Stimulated activated CD8-positive, alpha-beta memory T cell treated with anti-CD3 and anti-CD28 coated beads, Interleukin-2, amount 100 ng/mL, for 48 hours (primary cell): ENCODE results near the gene TRAPPC3L.

ENCODE experiments used
- DNase-seq, 2 donors: peaks; one replicate each; pipeline ENCODE4 v3.0.0-alpha.2; 2020; ENCODE audit warnings: low read depth in 2 of 2

TRAPPC3L gene

GRCh38 chr6:116545651-116546050 lies at the start of gene TRAPPC3L:
TSS of gene TRAPPC3L (minus strand) at chr6:116545684. CDS start at chr6:116545514, 170 bp downstream.
- DNase-seq = no peak

DNA sequence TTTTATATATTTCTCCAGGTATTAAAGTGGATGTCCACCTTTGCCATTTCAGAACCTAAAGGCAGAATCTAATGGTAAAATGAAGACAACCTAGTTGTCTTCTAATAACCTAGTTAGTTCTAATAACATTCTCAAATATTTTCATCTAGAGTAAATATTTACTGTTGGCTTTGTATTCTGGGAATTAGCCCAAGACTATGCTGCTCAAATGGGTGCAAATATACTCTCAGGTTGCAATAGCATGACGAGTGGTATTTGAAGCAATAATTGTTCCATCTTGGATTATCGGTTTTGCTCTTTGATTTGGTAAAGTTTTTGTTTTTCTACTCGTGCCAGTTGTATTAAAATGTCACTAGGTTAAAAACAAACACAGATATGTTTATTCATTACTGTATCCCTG lies 49.8 kb upstream of the TRAPPC3L start:
- DNase-seq = no peak

GRCh38 chr6:116586738-116587137 lies 41.3 kb upstream of the TRAPPC3L start:
- DNase-seq = no peak

DNA sequence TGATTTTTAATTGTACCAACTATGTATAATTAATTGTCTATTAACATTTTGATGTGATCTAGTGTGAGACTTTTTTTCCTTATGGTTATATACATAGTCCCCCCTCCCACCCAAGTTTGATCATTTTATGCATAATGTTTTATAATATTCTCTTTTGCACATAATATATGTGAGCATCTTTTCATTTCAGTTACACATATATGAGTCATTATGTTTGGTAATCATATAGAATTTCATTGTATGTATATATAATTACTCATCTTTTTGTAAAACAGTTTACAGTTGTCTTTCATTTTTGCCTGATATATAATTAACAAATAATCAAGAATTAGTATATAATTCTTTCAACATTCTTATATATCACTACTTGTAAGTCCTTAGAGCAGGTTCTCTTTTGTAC lies 40.8 kb upstream of the TRAPPC3L start:
- no peak for DNase-seq

DNA sequence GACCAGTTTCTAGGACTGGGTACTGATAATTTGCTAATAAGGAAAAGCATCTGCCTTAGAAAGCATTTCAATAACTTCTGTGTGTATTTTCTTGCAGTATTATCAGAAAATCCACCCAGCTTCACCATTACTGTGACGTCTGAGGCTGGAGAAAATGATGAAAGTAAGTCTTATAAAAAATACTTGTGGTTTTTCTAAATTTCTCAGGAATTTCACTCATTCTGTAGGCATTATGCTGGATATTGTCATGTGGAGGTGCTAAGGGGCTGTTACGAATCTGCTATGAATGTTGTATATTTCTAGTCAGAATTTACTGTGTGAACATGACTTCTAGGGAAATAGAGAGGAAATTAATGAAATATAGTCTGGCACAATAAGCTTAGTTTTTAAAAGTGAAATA lies 34.7 kb upstream of the TRAPPC3L start:
- DNase-seq = no peak

DNA sequence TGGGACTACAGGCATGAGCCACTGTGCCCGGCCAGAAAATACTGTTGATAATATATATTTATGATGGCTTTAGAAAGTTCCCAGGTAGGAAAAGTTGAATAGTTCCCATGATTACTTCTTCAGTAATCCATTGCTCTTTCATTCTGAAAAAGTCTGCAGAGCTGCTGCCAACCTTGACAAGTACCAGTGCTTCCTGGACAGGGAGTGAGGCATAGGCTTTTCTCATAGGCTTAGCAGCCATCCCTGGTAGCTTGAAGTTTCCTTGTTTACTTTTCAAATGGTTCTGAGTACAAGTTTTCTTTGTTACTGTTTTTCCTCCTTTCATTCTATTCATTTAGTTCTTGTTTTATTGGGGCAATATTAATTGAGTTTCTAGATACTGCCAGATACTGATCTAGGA lies 33.7 kb upstream of the TRAPPC3L start:
- DNase-seq = no peak

GRCh38 chr6:116578335-116578734 lies 32.9 kb upstream of the TRAPPC3L start:
- DNase-seq = no peak

DNA sequence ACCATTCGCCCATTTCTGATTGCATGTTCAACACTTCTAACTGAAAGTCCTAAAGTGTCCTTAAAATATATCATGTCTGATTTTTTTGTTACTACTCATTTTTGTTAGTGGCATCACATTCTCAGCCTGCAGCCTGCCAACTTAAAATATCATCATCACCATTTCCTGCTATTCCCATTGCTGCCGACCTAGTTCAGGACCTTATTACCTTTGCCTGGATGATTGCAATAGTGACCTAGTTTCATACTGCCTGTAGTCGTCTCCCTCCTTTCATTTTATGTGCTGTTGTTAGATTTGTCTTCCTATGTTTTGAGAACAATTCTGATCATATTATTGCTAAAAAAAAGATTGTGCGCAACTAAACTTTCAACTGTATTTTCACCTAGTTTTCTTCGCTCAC lies 32.0 kb upstream of the TRAPPC3L start:
- DNase-seq = no peak

DNA sequence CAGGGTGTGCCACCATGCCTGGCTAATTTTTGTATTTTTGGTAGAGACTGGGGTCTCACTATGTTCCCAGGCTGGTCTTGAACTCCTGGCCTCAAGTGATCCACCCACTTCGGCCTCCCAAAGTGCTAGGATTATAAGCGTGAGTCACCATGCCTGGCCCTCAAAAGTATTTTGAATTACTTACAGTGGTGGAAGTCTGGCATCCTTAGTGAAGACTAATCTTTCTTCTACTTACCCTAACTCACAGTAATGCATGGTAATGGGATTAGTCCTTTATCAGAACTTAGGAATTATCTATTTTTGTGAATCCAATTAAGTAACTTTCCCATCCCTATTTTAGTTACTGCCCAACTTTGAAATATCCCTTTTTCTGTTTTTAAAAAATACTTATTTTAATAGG lies 29.7 kb upstream of the TRAPPC3L start:
- DNase-seq = no peak

DNA sequence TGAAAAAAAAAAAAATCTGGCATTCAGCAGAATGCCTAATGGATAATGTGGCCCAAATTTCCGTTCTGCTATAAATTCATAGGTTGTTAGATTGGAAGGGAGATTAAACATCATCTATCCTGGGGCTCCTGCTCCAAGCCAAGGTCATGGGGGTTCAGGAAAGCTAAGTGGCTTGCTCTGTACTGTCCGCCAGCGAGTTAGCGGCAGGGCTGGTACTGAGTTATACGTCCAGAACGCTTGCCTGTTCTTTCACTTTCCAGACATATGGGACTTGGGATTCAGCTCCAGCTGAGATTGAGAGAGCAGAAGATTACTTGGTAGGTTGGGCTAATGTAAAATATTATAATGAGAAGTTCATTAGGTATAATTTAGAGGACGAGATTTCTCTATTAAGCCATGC lies 26.7 kb upstream of the TRAPPC3L start:
- no peak for DNase-seq

GRCh38 chr6:116571683-116572000 lies 26.2 kb upstream of the TRAPPC3L start:
- no peak for DNase-seq

DNA sequence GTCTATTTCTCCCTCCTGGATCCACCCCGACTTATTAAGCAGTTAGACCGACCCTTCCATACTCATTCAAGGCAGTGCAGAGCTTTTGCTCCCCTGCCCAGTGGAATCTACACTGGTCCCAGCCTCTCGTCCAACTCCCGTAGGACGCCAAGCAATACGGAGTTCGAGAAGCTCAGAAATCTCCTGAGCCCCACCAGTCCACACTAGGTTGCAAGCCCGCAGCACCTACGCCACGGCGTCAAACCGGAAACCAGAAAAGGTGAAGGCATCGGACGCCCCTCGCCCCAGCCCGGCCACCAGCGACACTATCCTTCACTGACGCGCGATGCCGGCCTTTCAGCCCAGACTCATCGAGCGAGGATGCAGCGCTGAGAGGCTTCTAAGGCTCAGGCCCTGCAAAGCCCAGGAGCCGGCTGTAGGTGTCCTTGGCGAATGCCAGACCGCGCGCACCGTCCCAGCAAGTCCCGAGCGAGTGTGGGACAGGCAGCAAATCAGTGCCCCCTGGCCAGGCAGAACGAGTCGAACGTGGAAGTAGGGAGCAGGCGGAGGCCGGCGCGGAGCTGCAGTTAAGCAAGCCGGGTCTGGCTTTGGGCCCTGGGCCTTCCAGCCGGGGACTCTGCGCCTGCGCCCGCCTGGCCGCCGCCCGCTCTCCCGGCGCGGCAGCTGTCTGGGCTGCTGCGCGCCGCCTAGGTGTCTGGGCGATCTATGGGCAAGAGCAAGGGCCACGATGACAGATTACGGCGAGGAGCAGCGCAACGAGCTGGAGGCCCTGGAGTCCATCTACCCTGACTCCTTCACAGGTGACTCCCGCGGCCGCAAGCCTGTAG lies 25.6 kb upstream of the TRAPPC3L start, which contains the start of gene RWDD1:
TSS of gene RWDD1 (plus strand) at position 649 of the 827 bp plus-strand sequence. CDS start at position 728, 79 bp downstream.
- peak; percentile 94 to 95 for DNase-seq

- no peak for DNase-seq
Measured at GRCh38 chr6:116568821-116569755, 23.6 kb upstream of the TRAPPC3L start.

- no peak for DNase-seq
Measured at GRCh38 chr6:116568111-116568510, 22.6 kb upstream of the TRAPPC3L start.

DNA sequence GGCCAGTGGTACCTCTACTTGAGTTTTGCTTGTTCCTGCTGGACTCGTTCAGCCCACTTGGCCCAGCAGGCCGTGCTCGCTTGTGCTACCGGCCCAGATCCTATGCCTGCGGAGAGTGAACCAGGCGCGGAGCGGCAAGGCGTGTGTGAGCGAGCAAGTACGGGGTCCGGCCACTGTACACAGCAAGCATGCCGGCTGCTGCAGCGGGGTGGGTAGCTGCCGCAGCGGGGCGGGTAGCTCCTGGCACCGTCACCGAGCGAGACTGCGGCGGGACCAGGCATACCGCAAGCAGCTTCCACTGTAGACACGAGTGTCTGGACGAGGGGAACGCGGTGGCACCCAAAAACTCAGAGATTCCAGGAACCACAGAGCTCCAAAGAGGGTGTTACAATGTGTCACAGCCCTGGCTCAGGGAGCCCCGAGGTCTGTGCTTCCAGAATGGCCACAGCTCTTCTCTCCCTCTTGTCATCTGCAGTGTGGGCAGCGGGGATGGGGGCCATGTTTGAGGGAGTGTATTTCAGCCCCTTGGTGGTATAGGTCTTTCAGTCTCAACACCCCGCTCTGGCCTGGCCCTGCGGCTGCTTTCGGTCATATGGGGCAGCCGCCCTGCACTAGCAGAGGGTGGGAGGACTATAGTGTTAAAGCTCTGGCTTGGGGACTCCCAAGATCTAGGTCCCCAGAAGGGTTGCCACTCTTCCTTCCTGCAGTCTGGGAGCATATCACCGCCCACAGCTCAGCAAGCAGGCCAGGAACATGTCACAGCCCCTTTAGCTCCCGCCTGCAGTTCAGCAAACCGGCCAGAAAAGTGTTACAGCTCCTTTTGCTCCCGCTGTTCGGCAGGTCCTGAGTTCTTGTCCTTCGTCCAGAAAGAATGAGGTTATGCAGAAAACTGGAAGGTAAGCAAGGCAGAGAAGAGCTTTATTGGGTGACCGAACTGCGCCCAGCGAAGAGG lies 19.7 kb upstream of the TRAPPC3L start:
- DNase-seq = peak in 1 of 2 donors; percentile 2

DNA sequence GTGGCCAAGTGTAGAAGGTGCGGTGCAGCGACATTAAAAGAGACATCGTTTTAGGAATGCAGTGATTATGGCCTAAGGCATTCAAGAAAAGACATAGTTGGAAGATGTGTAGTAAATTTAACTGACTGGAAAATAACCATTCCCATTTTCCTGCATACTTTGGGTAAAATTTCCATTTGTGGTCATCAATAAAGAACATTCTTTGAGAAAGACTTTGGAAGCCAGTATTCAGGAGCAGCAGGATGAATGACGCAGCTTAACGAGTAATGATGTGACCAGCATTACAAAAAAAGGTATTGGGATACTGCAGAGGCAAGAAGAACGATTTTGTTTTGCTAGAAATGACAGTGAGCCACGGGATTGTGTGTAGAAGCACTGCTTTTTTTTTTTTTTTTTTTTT lies 18.8 kb upstream of the TRAPPC3L start:
- DNase-seq = no peak

GRCh38 chr6:116563830-116564229 lies 18.3 kb upstream of the TRAPPC3L start:
- no peak for DNase-seq

DNA sequence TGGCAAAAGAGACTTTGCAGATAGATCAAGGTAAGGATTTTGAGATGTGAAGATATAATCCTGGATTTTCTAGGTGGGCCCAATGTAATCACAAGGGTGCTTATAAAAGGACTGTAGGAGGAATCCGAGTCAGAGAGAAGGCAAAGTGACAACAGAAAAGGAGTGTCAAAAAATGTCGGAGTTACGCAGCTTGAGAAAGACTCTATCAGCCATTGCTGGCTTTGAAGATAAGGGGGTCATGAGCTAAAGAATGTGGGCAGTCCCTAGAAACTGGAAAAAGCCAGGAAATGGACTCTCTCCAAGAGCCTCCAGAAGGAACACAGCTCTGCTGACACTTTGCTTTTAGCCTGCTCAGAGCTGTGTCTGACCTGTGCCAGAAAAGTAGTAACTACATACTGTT lies 17.1 kb upstream of the TRAPPC3L start:
- no peak for DNase-seq

DNA sequence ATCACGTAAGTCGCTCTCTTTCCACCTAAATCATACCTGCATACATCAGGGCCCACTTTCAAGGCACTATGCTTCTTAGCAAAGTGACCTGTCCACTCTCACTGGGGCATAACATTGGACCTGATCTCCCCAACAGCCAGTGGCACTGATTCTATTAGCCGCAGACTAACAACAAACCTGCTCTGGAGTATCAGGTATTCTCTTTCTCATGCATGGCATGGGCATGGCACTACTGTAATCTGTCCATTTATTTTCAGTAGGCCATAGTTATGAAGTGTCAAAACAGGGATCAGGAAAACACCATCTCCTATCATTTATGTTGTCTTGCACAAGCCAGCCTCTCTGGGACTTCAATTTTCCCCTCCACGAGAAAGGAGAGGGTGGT lies 16.5 kb upstream of the TRAPPC3L start:
- DNase-seq = no peak

DNA sequence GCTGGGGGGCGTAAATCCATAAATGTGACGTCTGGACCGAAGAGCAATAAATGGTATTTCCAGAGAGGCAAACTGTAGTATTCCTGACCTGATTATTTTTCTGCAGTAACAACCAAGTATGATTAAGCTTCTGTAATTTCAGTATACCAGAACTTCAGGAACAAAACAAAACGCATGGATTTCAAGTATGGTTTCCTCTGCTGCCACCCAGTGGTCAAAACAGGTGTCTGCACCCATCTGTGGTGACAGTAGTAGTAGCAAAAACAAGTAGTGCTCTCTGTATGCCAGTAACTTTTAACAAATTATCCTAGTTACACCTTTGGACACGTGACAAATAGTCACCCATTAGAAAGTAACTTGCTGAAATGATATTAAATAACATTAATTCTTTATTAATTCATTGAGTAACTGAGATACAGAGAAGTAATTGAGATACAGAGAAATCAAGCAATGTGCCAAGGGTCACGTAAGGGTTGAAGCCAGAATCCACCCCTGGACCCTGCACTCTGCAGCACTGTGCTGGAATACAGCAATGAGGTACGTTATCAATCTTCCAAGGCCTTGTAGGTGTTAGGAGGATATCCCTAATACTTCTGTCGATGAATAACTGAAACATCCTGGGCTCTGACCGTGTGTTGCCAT lies 16.0 kb upstream of the TRAPPC3L start:
- DNase-seq = peak; percentile 27 to 41

GRCh38 chr6:116560130-116560529 lies 14.6 kb upstream of the TRAPPC3L start:
- DNase-seq = no peak
